Measurements from ENCODE around the gene FAM199X. TPM values are rescaled to one million over a fixed set of nuclear protein-coding genes. Genes with fewer than 3 reads are reported as not detected.

FAM199X gene
- total RNA-seq, 6 experiments from 2014 or later, result 6.3 to 11.3 (median 7.7) TPM

DNA sequence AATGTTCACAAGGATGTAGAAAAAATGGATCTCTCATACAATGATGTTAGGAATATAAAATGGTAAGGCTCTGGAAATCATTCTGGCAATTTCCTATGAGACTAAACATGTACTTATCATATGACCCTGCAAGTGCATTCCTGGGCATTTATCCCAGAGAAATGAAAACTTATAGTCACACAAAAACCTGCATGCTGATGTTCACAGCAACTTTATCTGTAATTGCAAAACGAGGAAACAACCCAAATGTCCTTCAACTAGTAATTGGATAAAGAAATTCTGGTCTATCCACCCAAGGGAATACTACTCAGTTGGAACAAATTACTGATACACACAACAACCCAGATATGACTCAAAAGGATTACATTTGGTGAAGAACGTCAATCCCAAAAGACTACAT, 39.4 kb upstream of the FAM199X start:
- 52% methylated on average over 2 of the region's 2 CpGs for WGBS (ENCODE audit: insufficient coverage, low coverage, low lambda C conversion rate, missing lambda C conversion rate)
- TF ChIP-seq, protein P1, sequence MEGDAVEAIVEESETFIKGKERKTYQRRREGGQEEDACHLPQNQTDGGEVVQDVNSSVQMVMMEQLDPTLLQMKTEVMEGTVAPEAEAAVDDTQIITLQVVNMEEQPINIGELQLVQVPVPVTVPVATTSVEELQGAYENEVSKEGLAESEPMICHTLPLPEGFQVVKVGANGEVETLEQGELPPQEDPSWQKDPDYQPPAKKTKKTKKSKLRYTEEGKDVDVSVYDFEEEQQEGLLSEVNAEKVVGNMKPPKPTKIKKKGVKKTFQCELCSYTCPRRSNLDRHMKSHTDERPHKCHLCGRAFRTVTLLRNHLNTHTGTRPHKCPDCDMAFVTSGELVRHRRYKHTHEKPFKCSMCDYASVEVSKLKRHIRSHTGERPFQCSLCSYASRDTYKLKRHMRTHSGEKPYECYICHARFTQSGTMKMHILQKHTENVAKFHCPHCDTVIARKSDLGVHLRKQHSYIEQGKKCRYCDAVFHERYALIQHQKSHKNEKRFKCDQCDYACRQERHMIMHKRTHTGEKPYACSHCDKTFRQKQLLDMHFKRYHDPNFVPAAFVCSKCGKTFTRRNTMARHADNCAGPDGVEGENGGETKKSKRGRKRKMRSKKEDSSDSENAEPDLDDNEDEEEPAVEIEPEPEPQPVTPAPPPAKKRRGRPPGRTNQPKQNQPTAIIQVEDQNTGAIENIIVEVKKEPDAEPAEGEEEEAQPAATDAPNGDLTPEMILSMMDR (IDR thresholded peaks at IDR 0.05), result no peak
- no peak for TF ChIP-seq POLR2A (IDR thresholded peaks at IDR 0.05)
- H3K36me3 ChIP-seq, result no peaks in the 10 kb centered on the region
- no peaks in the 10 kb centered on the region for H3K4me1 ChIP-seq
- intact Hi-C loops (cut with DNase I), result no loop called here
- H3K27me3 ChIP-seq, result no peaks in the 10 kb centered on the region
- DNase-seq, result no peak
- H3K9me3 ChIP-seq, result no peaks in the 10 kb centered on the region
- no peak overlapping the region for H3K27ac ChIP-seq
- ATAC-seq, result no peak
- H3K4me3 ChIP-seq, result no peak overlapping the region

DNA sequence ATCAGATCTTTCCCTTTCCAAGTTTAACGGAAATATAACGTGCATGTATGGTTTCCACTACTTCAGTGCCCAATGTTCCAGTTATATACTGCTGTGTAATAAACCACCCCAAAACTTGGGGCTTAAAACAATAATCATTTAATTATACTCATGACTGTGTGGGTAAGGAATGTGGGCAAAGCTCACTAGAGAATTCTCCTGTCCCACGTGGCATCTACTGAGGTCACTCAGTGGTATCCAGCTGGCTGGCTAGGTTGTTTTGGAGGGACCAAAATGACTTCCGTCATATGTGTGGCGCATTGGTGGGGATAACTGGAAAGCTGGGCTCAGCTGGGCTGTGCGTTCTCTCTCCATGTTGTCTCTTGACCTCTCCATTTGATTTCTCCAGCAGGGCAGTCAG, 35.4 kb upstream of the FAM199X start:
- WGBS (ENCODE audit: insufficient coverage, low coverage, low lambda C conversion rate, missing lambda C conversion rate), result 66% methylated on average over 5 of the region's 6 CpGs
- no peak for TF ChIP-seq POLR2A (IDR thresholded peaks at IDR 0.05)
- TF ChIP-seq, protein P1 (IDR thresholded peaks at IDR 0.05), result no peak

DNA sequence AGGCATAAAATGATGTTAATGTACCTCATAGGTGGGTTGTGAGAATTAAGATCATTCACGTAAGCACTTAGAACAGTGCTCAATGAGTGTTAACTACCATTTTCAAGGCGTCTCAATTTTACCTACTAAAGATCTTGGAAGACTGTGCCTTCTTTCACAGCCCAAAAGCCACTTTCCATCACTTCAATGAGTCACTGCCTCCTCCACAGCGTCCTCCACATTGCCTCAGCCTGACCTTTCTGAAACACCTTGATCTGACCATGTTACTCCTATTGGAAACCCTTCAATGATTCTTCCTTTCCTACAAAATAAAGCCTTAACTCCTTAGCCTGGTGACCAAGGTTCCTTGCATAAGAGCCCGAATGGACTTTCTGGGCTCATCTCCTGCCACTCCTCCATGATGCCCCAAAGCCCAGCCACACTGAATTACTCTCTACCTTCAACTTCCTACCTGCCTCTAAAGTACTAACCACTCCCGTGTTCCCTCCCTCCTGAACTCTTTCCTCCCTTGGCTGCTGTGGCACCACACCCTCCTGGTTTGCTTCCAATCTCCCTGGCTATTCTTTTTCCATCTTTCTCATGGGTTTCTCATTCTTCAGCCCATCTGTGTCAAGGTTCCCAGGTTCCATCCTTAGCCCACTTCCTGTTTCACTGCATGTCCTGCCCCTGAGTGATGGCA, 31.5 kb upstream of the FAM199X start:
- Histone ChIP-seq H3K4me1 (no peaks in the 10 kb centered on the region), H3K27ac (no peak overlapping the region), H3K4me3 (no peak overlapping the region), H3K27me3 (no peaks in the 10 kb centered on the region), H3K36me3 (no peaks in the 10 kb centered on the region), H3K9me3 (no peaks in the 10 kb centered on the region)
- TF ChIP-seq, protein P1 (IDR thresholded peaks at IDR 0.05), result no peak
- TF ChIP-seq POLR2A (IDR thresholded peaks at IDR 0.05), result no peak
- 43% methylated on average over 5 of the region's 5 CpGs for WGBS (ENCODE audit: insufficient coverage, low coverage, low lambda C conversion rate, missing lambda C conversion rate)
- DNase-seq (no peak), ATAC-seq (no peak)
- intact Hi-C loops (cut with DNase I), result no loop called here

More for the DNA sequence above, 35.4 kb upstream of the FAM199X start:
- Histone ChIP-seq H3K4me3 (no peak overlapping the region), H3K27ac (no peak overlapping the region), H3K4me1 (no peaks in the 10 kb centered on the region), H3K9me3 (no peaks in the 10 kb centered on the region), H3K27me3 (no peaks in the 10 kb centered on the region), H3K36me3 (no peaks in the 10 kb centered on the region)
- intact Hi-C loops (cut with DNase I), result no loop called here
- DNase-seq (no peak), ATAC-seq (no peak)

DNA sequence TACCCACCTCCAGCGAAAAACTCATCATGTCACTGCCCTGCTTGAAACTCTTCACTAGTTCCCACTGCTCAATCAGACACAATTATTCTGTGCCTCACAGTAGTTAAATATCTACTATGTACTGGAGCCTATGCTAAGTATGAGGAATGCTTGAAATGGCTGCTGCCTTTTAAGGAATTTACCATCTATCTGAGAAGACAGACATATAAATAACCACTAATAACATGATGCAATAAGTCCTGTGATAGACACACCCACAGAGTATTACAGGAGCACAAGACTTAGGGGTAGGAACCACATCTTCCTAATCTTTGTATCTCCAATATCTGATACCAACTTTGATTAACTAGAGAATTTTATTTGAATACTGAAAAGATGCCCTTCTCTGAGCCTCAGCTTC, 30.6 kb upstream of the FAM199X start:
- intact Hi-C loops (cut with DNase I), result no loop called here
- H3K36me3 ChIP-seq, result no peaks in the 10 kb centered on the region
- H3K4me1 ChIP-seq, result no peaks in the 10 kb centered on the region
- no peak for TF ChIP-seq POLR2A (IDR thresholded peaks at IDR 0.05)
- TF ChIP-seq, protein P1 (IDR thresholded peaks at IDR 0.05), result no peak
- H3K27ac ChIP-seq, result no peak overlapping the region
- H3K9me3 ChIP-seq, result no peaks in the 10 kb centered on the region
- no peaks in the 10 kb centered on the region for H3K27me3 ChIP-seq
- DNase-seq (no peak), ATAC-seq (no peak)
- H3K4me3 ChIP-seq, result no peak overlapping the region
- WGBS (ENCODE audit: insufficient coverage, low coverage, low lambda C conversion rate, missing lambda C conversion rate), result 67% methylated on average over 1 of the region's 1 CpG
